ENCODE measurements around the gene BCAR3.
"Not testable (repeated sequence)": the region's sequence is repeated elsewhere in the genome, so short reads cannot be mapped to it uniquely, and the experiment has no call there.

- not testable (repeated sequence) for TF ChIP-seq ZNF274 (IDR thresholded peaks at IDR 0.05; ENCODE audit: low read depth, low read length); SUZ12 (IDR thresholded peaks at IDR 0.05; ENCODE audit: extremely low read depth, insufficient read depth, insufficient read length); YY1 (IDR thresholded peaks at IDR 0.05; ENCODE audit: insufficient read depth, insufficient read length)
Observed at GRCh38 chr1:93661341-93661740, 20.3 kb downstream of the BCAR3 start.

Data from NT2/D1 (cell line).